Suppressor macrophage treated with lipopolysaccharide for 4 hours (primary cell): ENCODE data around the gene NRL.
"Not testable (repeated sequence)": the region's sequence is repeated elsewhere in the genome, so short reads cannot be mapped to it uniquely, and the experiment has no call there.

Experiments
- DNase-seq: peaks from one replicate; pipeline ENCODE4 v3.0.0-alpha.2; 2020

Gene NRL

GRCh38 chr14:24122898-24123297 lies 8.1 kb upstream of the NRL start:
- no peak for DNase-seq

GRCh38 chr14:24122416-24122815 lies 7.7 kb upstream of the NRL start:
- DNase-seq, result no peak

GRCh38 chr14:24121210-24121609 lies 6.5 kb upstream of the NRL start:
- no peak for DNase-seq

GRCh38 chr14:24119691-24120090 lies 4.9 kb upstream of the NRL start:
- no peak for DNase-seq

GRCh38 chr14:24117179-24117578 lies 2.4 kb upstream of the NRL start:
- no peak for DNase-seq

GRCh38 chr14:24116128-24116814 lies 1.5 kb upstream of the NRL start:
- DNase-seq, result no peak

GRCh38 chr14:24115422-24116127 lies 826 bp upstream of the NRL start:
- no peak for DNase-seq

- peak; percentile 95 for DNase-seq
Observed at GRCh38 chr14:24113801-24114531, 783 bp downstream of the NRL start.

GRCh38 chr14:24113379-24113800 lies 1.4 kb downstream of the NRL start:
- DNase-seq, result no peak

GRCh38 chr14:24110523-24110922 lies 4.2 kb downstream of the NRL start:
- DNase-seq, result no peak

GRCh38 chr14:24110060-24110459 lies 4.7 kb downstream of the NRL start:
- DNase-seq, result no peak

- DNase-seq, result no peak
Observed at GRCh38 chr14:24108336-24108874, 6.3 kb downstream of the NRL start.

GRCh38 chr14:24106672-24107271 lies 8.0 kb downstream of the NRL start:
- DNase-seq, result no peak

GRCh38 chr14:24105609-24106239 lies 9.0 kb downstream of the NRL start:
- not testable (repeated sequence) for DNase-seq

- no peak for DNase-seq
Observed at GRCh38 chr14:24103451-24103850, 11.3 kb downstream of the NRL start.

GRCh38 chr14:24102357-24103048 lies 12.2 kb downstream of the NRL start:
- no peak for DNase-seq

- no peak for DNase-seq
Observed at GRCh38 chr14:24100982-24101494, 13.7 kb downstream of the NRL start.

- DNase-seq, result peak; percentile 32
Observed at GRCh38 chr14:24100197-24100981, 14.4 kb downstream of the NRL start.

- DNase-seq, result no peak
Observed at GRCh38 chr14:24098927-24099813, 15.6 kb downstream of the NRL start.
